RWPE1 (cell line): Measurements from ENCODE around the gene ZNF783.
A peak's percentile ranks its signal among the peaks of the same experiment; 100 is the strongest.

Experiments
- CTCF ChIA-PET: fragments of 350-600 bp; sonication (Branson Sonifier 250); formaldehyde crosslinking; extraction: SDS; loops from one replicate; lab custom pipeline; 2021; lab: Yijun Ruan, JAX
- POLR2A ChIA-PET: fragments of 400-600 bp; formaldehyde crosslinking; extraction: SDS; loops from one replicate; lab custom pipeline; 2020; ENCODE audit warnings: antibody characterized with exemption; ENCODE audit not compliant: low non-redundant PET; lab: Yijun Ruan, JAX
- DNase-seq: peaks from one replicate; pipeline ENCODE4 v3.0.0; 2012; ENCODE audit warnings: low spot score
- H3K27ac ChIP-seq: fragments of 450-650 bp; 2 replicates; pipeline ENCODE4 v1.5.1; 2017
- CTCF ChIP-seq: fragments of 450-650 bp; conservative IDR thresholded peaks from 2 replicates; pipeline ENCODE4 v1.5.1; 2017; ENCODE audit warnings: low read depth, mild to moderate bottlenecking

The ZNF783 gene

GRCh38 chr7:149284850-149285585 lies 23.0 kb downstream of the ZNF783 start:
- peak; percentile 97 for DNase-seq
- H3K27ac ChIP-seq: peak overlapping the region; percentile 25
- TF ChIP-seq CTCF: no peak
- POLR2A ChIA-PET: no interaction called here
- CTCF ChIA-PET: interaction anchor here (0.6 kb wide), 1 partner anchor 174 kb away, joined by 3 read pairs; no protein-coding TSS in a partner anchor

GRCh38 chr7:149285603-149286002 lies 23.6 kb downstream of the ZNF783 start:
- no peak for TF ChIP-seq CTCF
- no peak for DNase-seq
- ChIA-PET POLR2A (no interaction called here), CTCF (no interaction called here)
- H3K27ac ChIP-seq: peak overlapping the region; percentile 25; the same call in 1 of the 2 replicates

- no peak overlapping the region for H3K27ac ChIP-seq
- no peak for DNase-seq
- no peak for TF ChIP-seq CTCF
- ChIA-PET CTCF (no interaction called here), POLR2A (no interaction called here)
Observed at GRCh38 chr7:149286811-149287400, 24.9 kb downstream of the ZNF783 start.

- H3K27ac ChIP-seq: no peak overlapping the region
- TF ChIP-seq CTCF: no peak
- CTCF ChIA-PET: no interaction called here
- DNase-seq: no peak
- POLR2A ChIA-PET: no interaction called here
Observed at GRCh38 chr7:149287622-149288021, 25.6 kb downstream of the ZNF783 start.

- POLR2A ChIA-PET: no interaction called here
- TF ChIP-seq CTCF: no peak
- DNase-seq: no peak
- H3K27ac ChIP-seq: no peak overlapping the region
- CTCF ChIA-PET: no interaction called here
Observed at GRCh38 chr7:149289262-149289661, 27.3 kb downstream of the ZNF783 start.

GRCh38 chr7:149289856-149290255 lies 27.9 kb downstream of the ZNF783 start:
- no peak for TF ChIP-seq CTCF
- no peak overlapping the region for H3K27ac ChIP-seq
- no peak for DNase-seq
- ChIA-PET POLR2A (no interaction called here), CTCF (no interaction called here)
